ENCODE data around the gene SLC25A41.

SLC25A41 gene

DNA sequence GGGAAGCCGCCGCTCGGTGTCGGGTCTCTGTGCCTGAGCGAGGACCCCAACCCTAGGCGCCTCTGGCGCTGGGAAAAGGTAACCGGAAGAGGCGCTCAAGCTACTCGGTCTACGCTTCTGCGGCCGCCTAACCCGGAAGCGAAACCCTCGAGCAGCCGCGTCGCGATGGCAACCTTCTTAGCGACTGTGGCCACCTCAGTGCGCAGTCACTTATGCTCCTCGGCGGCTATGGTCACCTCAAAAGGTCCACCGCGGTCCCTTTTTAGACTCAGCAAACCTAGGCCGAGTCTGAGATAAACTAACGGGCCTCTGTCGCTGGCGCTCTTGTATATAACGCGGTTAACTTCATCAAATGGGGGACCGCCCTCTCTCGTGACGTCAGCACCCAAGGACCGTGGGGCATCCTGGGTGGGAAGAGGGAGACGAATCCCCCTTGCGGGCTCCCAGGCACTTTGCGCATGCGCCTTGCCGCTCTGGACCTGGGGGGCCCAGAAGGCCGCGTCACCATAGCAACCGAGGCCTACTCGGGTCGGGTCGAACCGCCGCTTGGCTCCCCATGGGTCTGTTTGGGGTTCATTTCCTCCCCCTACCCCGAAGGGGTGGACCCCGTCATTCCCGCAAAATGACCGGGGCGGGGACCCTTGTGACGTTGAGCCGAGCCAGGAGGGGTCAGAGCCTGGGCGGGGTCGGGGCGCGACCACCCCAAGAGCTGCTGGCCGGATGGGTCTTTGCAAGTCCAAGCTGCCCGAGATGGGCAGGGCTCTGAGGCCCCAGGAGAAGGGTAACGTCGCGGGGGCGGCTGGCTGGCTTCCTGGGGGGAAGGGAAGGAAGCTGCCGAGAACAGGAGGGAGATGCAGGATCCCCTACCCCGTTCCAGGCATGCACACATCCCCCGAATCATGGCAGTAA, 40.2 kb downstream of the SLC25A41 start, which contains the start of gene GTF2F1:
Gene GTF2F1 (minus strand): TSS at position 91 of the 909 bp plus-strand sequence. CDS start 169 bp downstream, outside the sequence.
- TF ChIP-seq, protein P1, sequence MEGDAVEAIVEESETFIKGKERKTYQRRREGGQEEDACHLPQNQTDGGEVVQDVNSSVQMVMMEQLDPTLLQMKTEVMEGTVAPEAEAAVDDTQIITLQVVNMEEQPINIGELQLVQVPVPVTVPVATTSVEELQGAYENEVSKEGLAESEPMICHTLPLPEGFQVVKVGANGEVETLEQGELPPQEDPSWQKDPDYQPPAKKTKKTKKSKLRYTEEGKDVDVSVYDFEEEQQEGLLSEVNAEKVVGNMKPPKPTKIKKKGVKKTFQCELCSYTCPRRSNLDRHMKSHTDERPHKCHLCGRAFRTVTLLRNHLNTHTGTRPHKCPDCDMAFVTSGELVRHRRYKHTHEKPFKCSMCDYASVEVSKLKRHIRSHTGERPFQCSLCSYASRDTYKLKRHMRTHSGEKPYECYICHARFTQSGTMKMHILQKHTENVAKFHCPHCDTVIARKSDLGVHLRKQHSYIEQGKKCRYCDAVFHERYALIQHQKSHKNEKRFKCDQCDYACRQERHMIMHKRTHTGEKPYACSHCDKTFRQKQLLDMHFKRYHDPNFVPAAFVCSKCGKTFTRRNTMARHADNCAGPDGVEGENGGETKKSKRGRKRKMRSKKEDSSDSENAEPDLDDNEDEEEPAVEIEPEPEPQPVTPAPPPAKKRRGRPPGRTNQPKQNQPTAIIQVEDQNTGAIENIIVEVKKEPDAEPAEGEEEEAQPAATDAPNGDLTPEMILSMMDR (IDR thresholded peaks at IDR 0.05; ENCODE audit: insufficient read depth, low read depth, low read length, missing control alignments) = peak; percentile 13
- DNase-seq (ENCODE audit: low read depth) = peak; percentile 97
- H3K4me3 ChIP-seq (ENCODE audit: low read depth, low read length) = peak within 1 kb of the TSS; percentile 77

DNA sequence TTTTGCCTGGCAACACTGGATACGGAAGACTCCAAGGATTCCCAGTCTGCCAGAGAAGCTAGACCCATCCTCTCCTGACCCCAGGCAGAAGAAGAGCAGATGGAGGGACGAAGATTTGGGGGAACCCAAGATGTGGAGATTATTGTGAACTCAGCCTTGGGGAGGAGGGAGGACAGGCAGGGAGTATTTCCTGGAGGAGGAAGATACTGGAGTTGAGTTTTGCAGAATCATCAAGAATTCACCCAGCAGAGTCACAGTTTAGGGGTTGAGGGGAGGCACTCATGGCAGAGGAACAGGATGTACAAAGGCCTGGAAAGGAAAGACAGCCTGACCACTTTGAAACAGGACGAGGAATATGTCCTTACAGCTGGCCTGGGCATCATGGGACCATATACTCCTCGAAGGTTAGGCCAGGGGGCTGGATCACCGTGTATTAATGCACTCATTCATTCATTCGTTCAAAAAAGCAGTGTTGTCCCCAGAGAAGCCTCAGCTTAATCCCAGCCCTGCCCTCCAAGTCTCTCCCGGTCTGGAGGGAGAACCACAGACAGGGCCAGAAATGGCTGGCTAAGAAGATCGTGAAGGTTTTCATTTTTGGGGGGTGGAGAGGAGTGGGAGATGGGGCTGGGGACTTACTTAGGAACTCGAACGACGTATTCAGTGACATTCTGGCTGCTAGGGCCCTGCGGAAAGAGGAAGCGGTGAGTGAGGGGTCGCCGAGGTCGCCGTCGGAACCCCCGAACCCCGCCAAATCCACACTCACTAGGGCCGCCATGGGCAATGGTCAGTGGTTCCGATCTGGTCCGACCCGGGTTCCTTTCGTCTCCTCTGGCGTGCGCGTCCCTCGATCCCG, 41.1 kb downstream of the SLC25A41 start:
- no peak for DNase-seq (ENCODE audit: low read depth)
- TF ChIP-seq, protein P1 (IDR thresholded peaks at IDR 0.05; ENCODE audit: insufficient read depth, low read depth, low read length, missing control alignments) = no peak

DNA sequence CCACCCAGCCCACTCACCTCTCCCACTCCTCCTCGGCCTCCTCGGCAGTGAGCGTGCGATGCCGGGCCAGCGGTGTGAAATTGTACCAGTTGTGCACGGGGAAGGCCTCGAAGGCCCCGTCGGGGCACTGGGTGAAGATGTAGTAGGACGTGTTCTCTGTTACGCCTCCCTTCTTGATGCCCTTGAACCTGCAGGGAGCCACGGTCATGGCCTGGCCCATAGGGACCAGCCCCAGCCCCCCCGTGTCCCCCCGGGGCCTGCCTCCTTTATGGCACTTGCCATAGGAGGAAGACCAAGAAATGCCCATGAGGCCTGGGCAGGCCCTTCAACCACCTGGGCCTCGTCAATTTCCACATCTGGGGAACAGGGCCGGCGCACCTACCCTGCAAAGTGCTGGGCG, 46.2 kb downstream of the SLC25A41 start:
- no peak for DNase-seq (ENCODE audit: low read depth)
- TF ChIP-seq, protein P1 (IDR thresholded peaks at IDR 0.05; ENCODE audit: insufficient read depth, low read depth, low read length, missing control alignments) = no peak

More for the DNA sequence above, 41.1 kb downstream of the SLC25A41 start:
- H3K4me3 ChIP-seq (ENCODE audit: low read depth, low read length) = peak overlapping the region; percentile 77

DNA sequence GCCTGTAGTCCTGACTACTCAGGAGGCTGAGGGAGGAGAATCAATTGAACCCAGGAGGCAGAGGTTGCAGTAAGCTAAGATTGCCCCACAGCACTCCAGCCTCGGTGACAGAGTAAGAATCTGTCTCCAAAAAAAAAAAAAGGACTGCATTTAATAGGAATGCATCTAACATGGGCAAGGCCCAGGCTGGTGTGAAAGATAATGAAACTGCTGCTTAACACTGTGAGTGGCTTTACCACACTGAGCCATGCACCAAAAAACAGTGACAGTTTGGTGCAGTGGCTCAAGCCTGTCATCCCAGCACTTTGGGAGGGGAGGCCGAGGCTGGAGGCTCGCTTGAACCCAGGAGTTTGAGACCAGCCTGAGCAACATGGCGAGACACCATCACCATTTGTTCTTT, 49.2 kb downstream of the SLC25A41 start:
- DNase-seq (ENCODE audit: low read depth) = no peak
- TF ChIP-seq, protein P1 (IDR thresholded peaks at IDR 0.05; ENCODE audit: insufficient read depth, low read depth, low read length, missing control alignments) = no peak
- H3K4me3 ChIP-seq (ENCODE audit: low read depth, low read length) = no peak overlapping the region

More for the DNA sequence above, 46.2 kb downstream of the SLC25A41 start:
- no peak overlapping the region for H3K4me3 ChIP-seq (ENCODE audit: low read depth, low read length)

DNA sequence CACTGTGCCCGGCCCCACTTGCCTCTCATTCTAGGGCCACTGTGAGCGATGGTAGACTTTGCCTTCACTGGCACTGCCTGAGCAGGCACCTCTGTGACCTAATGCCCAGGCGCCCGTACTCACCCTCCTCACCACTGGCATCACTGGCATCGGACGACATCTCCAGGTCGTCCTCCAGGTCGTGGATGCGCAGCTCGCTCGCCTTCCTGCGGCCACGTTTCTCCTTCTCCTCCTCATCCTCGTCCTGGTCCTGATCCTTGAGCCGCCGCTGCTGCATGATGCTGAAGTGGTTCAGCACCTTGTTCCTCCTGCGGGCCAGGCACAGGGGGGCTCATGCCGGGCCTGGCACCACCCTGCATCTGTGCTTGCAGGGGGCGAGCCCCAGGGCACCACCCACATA, 50.4 kb downstream of the SLC25A41 start:
- DNase-seq (ENCODE audit: low read depth) = no peak
- no peak overlapping the region for H3K4me3 ChIP-seq (ENCODE audit: low read depth, low read length)
- TF ChIP-seq, protein P1 (IDR thresholded peaks at IDR 0.05; ENCODE audit: insufficient read depth, low read depth, low read length, missing control alignments) = no peak

DNA sequence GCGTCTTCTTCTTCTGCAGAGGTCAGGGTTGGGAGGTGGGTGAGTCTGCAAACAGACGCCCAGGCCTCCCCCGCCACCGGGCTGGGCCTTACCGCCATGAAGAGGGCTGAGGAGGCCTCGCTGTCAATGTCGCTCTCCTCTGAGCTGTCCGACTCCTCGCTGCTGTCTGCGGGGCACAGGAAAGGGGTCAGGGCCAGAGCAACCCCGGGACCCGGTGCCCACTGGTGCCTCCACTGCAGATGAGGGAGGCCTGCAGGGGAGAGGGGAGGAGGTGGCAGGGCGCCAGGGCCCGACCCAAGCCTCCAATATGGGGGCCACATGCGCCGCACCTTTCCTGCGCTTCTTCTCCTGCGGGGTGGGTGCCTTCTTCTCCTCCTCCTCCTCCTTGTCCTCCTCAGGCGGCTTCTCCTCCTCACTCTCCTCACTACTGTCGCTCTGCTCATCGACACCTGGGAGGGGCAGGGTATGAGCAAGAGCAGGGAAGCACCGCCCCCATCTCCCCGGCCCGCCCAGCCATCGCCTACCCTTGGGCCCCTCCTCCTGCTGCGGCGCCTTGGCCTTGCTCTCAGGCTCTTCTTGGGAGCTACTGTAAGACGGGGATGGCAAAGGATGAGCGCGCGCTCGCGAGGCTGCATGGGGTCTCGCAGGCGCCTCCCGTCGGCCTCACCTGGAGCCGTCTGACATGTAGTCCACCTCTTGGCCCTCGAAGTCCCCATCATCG, 52.4 kb downstream of the SLC25A41 start:
- H3K4me3 ChIP-seq (ENCODE audit: low read depth, low read length) = no peak overlapping the region
- DNase-seq (ENCODE audit: low read depth) = no peak
- TF ChIP-seq, protein P1 (IDR thresholded peaks at IDR 0.05; ENCODE audit: insufficient read depth, low read depth, low read length, missing control alignments) = no peak
